ENCODE measurements around the gene CD302.

GRCh38 chr2:159798376-159798725 is 343 bp upstream of the CD302 start:
- no peak for TF ChIP-seq EZH2 (IDR thresholded peaks at IDR 0.05; ENCODE audit: insufficient read depth, low read length)
- TF ChIP-seq, protein P1, sequence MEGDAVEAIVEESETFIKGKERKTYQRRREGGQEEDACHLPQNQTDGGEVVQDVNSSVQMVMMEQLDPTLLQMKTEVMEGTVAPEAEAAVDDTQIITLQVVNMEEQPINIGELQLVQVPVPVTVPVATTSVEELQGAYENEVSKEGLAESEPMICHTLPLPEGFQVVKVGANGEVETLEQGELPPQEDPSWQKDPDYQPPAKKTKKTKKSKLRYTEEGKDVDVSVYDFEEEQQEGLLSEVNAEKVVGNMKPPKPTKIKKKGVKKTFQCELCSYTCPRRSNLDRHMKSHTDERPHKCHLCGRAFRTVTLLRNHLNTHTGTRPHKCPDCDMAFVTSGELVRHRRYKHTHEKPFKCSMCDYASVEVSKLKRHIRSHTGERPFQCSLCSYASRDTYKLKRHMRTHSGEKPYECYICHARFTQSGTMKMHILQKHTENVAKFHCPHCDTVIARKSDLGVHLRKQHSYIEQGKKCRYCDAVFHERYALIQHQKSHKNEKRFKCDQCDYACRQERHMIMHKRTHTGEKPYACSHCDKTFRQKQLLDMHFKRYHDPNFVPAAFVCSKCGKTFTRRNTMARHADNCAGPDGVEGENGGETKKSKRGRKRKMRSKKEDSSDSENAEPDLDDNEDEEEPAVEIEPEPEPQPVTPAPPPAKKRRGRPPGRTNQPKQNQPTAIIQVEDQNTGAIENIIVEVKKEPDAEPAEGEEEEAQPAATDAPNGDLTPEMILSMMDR (IDR thresholded peaks at IDR 0.05; ENCODE audit: insufficient read depth, low read depth, low read length), result no peak

Measured in astrocyte (in vitro differentiated cells and primary cell).